NCI-H526 (cell line): ENCODE measurements around the gene FAM20A.
A peak's percentile ranks its signal among the peaks of the same experiment; 100 is the strongest.
"Not testable (repeated sequence)": the region's sequence is repeated elsewhere in the genome, so short reads cannot be mapped to it uniquely, and the experiment has no call there.

Experiments used
- DNase-seq, 2 experiments: peaks; one replicate each; lab custom pipeline; 2025; lab: John Stamatoyannopoulos, UW

The FAM20A gene

GRCh38 chr17:68589086-68589485 lies 12.1 kb downstream of the FAM20A start:
- no peak for DNase-seq

DNA sequence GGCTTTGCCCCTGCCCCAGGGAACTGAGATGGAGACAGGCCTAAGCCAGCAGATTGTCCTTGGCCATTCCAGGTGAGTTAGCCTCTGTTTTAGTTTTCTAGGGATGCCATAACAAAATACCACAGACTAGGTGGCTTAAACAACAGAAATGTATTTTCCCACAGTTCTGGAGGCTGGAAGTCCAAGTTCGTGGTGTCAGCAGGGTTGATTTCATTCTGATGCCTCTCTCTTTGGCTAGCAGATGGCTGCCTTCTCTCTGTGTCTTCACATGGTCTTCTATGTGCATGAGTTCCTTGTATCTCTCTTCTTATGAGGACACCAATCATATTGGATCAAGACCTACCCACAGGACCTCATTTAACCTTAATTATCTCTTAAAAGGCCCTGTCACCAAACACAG lies 12.8 kb downstream of the FAM20A start:
- no peak for DNase-seq

GRCh38 chr17:68587847-68588246 lies 13.3 kb downstream of the FAM20A start:
- no peak for DNase-seq

DNA sequence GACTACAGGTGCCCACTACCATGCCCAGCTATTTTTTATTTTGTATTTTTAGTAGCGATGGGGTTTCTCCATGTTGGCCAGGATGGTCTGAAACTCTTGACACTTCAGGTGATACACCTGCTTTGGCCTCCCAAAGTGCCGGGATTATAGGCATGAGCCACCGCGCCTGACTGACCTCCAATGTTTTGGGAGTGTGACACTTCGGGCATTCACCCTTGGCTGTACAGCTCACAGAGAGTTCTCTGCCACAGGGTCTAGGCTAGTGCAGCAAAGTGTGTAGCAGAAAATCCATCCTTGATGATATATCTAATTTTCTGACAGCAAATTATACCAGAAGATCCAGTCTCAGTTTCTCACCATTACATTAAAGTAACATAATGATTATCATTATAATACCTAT lies 14.1 kb downstream of the FAM20A start:
- DNase-seq: no peak

DNA sequence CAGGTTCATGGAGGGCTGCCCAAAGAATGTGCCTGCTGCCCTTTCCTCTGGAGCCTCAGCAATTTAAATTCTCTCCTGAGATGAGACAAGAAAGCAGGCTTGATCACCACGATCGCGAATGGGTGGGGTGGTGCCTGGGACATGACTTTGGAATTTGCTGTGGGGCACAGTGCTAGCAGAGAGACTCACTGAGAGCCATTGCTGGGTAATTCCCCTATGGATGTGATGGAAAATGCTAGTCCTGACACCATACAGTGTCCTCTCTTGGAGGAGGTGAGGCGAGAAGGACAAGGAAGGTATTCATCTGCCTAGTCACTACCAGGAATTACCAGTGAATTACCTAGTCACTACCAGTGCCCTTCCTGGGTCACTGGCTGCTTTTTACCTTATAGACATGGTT lies 15.5 kb downstream of the FAM20A start:
- no peak for DNase-seq

DNA sequence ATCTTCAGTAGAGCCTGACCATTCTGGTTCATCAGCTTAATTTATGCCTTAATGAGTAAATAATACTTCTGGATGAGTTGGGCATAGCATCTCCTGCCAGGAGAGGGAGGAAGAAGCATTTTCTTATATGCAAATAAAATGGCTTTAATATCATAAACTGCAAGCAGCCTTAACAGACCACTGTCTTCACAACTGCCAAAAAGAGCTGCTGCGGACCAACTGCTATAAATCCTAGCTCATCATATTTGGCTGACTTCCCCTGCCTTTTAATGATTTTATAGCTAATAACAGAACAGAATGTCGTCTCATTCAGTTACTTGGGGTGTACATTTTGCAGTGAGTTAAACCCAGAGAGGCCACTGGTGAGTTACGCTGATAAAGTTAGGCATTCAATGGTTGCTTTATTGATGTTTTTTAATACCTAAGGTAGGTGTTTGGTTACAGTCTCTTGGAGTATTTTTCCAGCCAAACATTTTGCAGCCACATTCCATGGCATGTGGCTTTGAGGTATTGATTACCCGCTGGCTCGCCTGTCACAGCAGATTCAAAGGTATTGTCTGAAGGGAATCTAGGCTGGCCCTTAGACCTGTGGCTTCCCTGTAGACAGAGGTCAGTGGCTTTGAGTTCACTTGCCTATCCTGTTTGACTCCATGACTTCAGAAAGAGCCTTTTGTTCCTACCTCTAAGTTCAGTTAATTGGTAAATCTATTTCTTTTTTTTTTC lies 16.4 kb downstream of the FAM20A start:
- peak; percentile 81 to 87 for DNase-seq

DNA sequence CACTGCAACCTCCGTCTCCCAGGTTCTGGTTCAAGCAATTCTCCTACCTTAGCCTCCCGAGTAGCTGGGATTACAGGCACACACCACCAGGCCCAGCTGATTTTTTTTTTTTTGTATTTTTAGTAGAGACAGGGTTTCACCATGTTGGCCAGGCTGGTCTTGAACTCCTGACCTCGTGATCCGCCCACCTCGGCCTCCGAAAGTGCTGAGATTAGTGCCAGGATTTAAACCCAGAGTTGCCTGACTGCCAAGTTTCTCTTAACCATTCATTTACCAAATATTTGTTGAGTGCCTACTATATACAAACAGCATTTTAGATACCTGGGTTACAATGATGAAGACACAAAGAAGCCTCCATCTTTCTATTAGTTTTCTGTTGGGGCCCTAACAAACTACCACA lies 18.3 kb downstream of the FAM20A start:
- not testable (repeated sequence) for DNase-seq

DNA sequence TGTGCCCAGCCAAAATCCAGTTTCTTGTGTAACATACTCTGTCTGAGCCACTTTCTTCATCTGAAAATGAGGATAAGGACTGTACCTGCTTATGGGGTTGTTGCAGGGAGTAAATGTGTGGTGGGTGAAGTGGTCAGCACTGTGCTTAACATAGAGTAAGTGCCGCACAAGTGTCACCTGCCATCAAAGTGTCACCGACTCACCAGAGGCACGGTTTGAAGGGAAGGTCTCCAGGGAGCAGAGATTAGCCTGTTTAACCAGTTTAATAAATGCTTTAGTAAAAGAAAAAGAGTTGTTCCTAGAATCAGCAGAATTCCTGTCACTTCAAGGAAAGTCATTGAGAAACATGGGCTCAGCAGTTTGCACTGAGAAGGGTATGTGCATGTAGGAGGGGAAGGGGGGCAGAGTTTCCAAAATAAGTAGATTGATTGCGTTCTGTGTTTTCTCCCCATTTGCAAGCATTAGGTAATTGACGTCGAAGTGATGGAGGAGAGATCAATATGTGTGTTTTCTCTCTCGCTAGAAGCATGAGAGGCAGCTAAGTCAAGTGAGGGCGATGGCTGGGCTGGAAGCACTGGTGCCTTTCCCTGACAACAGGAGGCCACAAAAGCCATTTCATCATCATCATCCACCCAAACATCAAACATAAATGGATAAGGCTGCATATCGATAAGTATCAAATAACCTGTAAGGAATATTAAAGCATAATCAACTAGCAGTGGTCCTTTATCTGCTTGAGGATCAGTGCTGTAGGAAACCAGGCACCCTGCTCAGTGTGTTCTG lies 19.1 kb downstream of the FAM20A start:
- no peak for DNase-seq

DNA sequence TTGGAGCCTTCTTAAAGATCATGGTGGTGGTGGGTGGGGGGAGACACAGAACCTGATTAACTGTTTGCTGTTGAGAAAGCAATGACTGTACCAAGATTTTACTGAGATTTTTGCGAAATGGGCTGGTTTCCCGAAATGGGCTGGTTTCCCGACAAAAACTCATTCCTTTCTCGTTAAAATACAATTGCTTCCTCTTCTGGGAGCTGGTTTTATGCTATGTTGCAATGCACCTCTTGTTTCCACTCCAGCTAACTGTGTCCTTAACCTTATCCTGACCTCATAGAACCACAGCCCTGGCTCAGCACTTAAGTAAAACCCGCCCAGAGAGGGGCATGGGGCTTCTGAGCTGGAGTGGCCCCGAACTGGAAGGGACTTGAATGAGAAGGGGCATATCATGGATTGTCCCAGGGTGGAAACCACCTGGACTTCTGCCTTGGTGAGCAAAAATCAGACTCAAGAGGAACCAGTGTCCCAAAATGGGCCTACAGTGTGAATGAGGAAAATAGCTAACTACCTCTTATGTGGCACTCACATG lies 20.9 kb downstream of the FAM20A start:
- no peak for DNase-seq

DNA sequence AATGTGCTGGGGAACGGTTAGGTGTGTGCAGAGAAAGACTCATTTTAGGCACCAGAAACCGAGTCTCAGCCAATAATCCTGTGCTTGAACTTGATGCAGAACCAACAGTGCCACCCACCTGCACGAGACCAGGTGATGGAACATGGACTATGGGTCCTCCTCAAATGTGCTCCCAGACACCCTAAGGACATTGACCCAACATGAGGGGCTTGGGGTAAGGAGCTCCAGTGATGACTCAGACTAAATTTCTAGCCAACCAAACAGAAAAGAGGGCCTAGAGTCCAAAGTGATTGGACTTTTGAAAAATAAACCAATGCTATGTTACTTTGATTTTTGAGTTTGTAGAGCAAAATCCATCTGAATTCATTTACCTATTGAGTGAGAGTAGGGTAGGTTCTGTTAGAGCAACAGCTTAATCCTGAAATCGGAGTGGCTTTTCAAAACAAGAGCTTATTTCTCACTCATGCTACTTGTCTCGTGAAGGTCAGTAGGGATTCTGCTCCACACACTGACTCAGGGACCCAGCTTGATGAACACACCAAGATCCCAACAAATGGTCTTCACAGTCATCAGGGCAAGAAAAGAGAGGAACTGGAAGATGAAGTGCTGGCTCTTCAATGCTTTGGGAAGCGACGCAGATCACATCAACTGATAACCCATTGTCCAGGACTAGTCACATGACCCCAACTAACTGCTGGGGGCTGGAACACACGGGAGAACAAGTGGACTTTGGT lies 21.8 kb downstream of the FAM20A start:
- no peak for DNase-seq

DNA sequence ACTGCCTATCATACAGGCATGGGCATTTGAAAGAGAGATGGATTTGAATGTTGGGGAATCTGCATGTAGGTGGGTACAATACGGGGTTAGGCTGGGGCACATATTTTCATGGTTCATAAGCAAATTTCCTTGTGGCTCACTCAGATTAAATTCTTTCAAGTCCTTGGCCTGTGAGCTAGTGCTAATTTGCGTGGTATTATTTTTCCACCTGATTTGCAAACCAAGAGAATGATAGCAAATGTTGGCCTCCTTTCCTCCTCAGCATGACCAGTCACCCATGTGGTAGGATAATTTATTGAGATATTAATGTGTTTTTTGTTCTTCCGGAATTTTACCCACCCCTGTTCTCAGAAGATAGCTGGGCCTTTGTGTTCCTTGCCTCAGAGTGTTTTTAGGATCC lies 22.9 kb downstream of the FAM20A start:
- peak; percentile 94 to 97 for DNase-seq

- no peak for DNase-seq
Measured at GRCh38 chr17:68577497-68577821, 23.7 kb downstream of the FAM20A start.

- DNase-seq: peak in 1 of 2 experiments; percentile 18
Measured at GRCh38 chr17:68576811-68577496, 24.2 kb downstream of the FAM20A start.

GRCh38 chr17:68576137-68576536 lies 25.0 kb downstream of the FAM20A start:
- DNase-seq: no peak

DNA sequence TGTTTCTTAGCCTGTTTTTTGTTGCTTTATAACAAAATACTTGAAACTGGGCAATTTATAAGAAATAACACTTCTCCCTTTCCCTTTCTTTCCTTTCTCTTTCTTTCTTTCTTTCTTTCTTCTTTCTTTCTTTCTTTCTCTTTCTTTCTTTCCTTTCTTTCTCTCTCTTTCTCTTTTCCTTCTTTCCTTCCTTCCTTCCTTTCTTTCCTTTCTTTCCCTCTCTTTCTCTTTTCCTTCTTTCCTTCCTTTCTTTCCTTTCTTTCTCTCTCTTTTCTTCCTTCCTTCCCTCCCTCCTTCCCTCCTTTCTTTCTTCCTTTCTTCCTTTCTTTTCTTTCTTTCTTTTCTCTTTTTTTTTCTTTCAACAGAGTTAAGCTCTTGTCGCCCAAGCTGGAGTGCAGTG lies 27.8 kb downstream of the FAM20A start:
- no peak for DNase-seq

- no peak for DNase-seq
Measured at GRCh38 chr17:68572138-68572842, 28.9 kb downstream of the FAM20A start.

- no peak for DNase-seq
Measured at GRCh38 chr17:68570526-68570925, 30.6 kb downstream of the FAM20A start.

DNA sequence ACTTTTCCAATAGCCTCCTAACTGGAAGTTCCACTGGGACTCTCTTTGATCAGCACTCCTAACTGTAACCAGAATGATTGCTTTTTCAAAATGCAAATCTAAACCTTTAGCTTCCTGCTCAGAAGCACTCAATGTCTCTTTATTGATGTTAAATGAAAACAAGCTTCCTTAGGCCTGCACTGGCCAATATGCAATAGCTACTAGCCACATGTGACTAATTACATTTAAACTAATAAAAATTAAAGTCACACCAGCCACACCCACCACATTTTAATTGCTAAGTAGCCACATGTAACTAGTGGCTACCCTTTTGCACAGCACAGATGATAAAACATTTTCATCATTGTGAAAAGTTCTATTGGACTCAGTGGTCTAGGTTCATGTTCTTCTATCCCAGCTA lies 31.8 kb downstream of the FAM20A start:
- peak; percentile 18 to 56 for DNase-seq

DNA sequence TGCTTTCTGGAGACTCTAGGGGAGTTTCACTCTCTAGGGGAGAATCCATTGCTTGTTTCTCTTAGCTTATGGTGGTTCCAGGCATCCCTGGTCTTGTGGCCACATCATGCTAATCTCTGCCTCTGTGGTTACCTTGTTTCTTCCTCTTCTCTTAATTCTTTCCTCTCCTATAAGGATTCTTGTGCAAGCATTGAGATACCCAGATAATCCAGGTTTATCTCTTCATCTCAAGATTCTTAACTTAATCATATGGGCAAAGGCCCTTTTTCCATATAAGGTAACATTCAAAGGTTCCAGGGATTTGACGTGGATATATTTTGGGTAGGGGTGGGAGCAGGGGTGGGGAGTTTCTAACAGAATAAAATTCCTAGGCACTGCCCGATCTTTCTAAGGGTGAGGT lies 32.6 kb downstream of the FAM20A start:
- DNase-seq: no peak

DNA sequence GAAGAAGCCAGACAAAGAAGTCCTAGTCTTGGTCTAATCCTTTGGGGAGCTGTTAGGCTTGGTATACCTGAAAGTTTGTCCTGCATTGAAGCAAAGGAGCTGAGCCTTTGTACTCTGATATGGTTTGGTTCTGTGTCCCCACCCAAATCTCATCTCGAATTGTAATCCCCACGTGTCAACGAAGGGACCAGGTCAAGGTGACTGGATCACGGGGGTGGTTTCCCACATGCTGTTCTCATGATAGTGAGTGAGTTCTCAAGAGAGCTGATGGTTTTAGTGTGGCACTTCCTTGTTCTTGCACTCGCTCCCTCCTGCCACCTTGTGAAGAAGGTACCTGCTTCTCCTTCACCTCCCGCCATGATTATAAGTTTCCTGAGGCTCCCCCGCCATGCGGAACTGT lies 33.6 kb downstream of the FAM20A start:
- DNase-seq: no peak

- DNase-seq: no peak
Measured at GRCh38 chr17:68567035-68567434, 34.1 kb downstream of the FAM20A start.

DNA sequence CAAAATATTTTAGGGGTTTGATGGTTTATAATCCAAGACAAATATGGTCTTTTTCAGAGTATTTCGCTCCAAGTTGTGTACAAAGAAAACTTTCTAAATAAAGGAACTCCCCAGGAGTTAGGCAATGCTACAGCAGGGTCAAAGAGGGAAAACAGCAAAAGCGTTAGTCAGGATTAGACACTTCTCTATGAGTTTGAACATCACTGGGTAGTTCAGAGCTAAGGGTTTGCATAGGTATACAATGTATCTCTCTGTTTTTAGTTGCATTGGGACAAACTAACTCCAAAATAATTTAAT lies 34.8 kb downstream of the FAM20A start:
- DNase-seq: no peak
